Neutrophil (primary cell): ENCODE data around the gene ARL6IP4.

Experiments
- H3K27ac ChIP-seq: fragments of 200-600 bp; sonication (generic); 2 replicates; pipeline ENCODE4 v1.5.1; 2016; ENCODE audit warnings: mild to moderate bottlenecking, moderate library complexity
- H3K27me3 ChIP-seq: fragments of 200-600 bp; sonication (generic); 2 replicates; pipeline ENCODE4 v1.6.0; 2016; ENCODE audit warnings: mild to moderate bottlenecking
- H3K36me3 ChIP-seq: fragments of 200-600 bp; sonication (generic); 2 replicates; pipeline ENCODE4 v1.5.1; 2017
- H3K4me1 ChIP-seq, 2 experiments: fragments of 200-600 bp in 1 of 2; sonication (generic) in 1 of 2; 1 replicate in 1 of 2; 2 replicates in 1 of 2; pipeline versions ENCODE4 v1.5.1 to v1.6.1; 2013 to 2016; ENCODE audit warnings: low read depth in 1 of 2, low read length in 1 of 2, mild to moderate bottlenecking in 1 of 2, moderate library complexity in 1 of 2; ENCODE audit not compliant: control insufficient read depth in 1 of 2, insufficient read depth in 1 of 2
- H3K4me3 ChIP-seq, 2 experiments: fragments of 200-600 bp in 1 of 2; sonication (generic) in 1 of 2; 1 replicate in 1 of 2; 2 replicates in 1 of 2; pipeline ENCODE4 v1.5.1; 2013 to 2016; ENCODE audit warnings: low read depth in 1 of 2, low read length in 1 of 2, mild to moderate bottlenecking in 1 of 2, moderate library complexity in 1 of 2
- H3K9me3 ChIP-seq: fragments of 200-600 bp; sonication (generic); 2 replicates; pipeline ENCODE4 v1.5.1; 2016
- CTCF ChIP-seq: fragments of 200-600 bp; sonication (generic); IDR thresholded peaks from 2 replicates; pipeline ENCODE4 v1.5.1; 2016; ENCODE audit warnings: antibody characterized with exemption

The ARL6IP4 gene

GRCh38 chr12:122965851-122966742, 14.4 kb upstream of the ARL6IP4 start, which contains the start of gene ABCB9:
TSS of gene ABCB9 (minus strand) at chr12:122966463. CDS start at chr12:122960235, 6,228 bp downstream.
- no peaks in the 10 kb centered on the region for H3K27me3 ChIP-seq
- H3K4me3 ChIP-seq, result peak within 1 kb of the TSS; percentile 54 to 59
- peak within 1 kb of the TSS; percentile 12 for H3K27ac ChIP-seq
- H3K4me1 ChIP-seq, result peaks cover 6 to 10% of the 10 kb centered on the region in 2 experiments
- H3K9me3 ChIP-seq, result no peaks in the 10 kb centered on the region
- no peaks in the 10 kb centered on the region for H3K36me3 ChIP-seq
- TF ChIP-seq CTCF, result no peak

GRCh38 chr12:122966743-122967550, 13.5 kb upstream of the ARL6IP4 start:
- H3K4me3 ChIP-seq, result peak overlapping the region in 1 of 2 experiments; percentile 59
- no peaks in the 10 kb centered on the region for H3K36me3 ChIP-seq
- peak overlapping the region; percentile 12 for H3K27ac ChIP-seq
- H3K4me1 ChIP-seq, result peaks cover 6 to 10% of the 10 kb centered on the region in 2 experiments
- H3K27me3 ChIP-seq, result no peaks in the 10 kb centered on the region
- no peak for TF ChIP-seq CTCF
- no peaks in the 10 kb centered on the region for H3K9me3 ChIP-seq

- peaks cover 6 to 10% of the 10 kb centered on the region in 2 experiments for H3K4me1 ChIP-seq
- no peaks in the 10 kb centered on the region for H3K36me3 ChIP-seq
- H3K4me3 ChIP-seq, result no peak overlapping the region
- no peaks in the 10 kb centered on the region for H3K9me3 ChIP-seq
- no peak for TF ChIP-seq CTCF
- H3K27me3 ChIP-seq, result no peaks in the 10 kb centered on the region
- H3K27ac ChIP-seq, result no peak overlapping the region
These were observed 12.4 kb upstream of the ARL6IP4 start for GRCh38 chr12:122968104-122968503.

GRCh38 chr12:122969676-122970075, 10.8 kb upstream of the ARL6IP4 start:
- Histone ChIP-seq H3K4me1 (peaks cover 14 to 18% of the 10 kb centered on the region in 2 experiments), H3K27me3 (no peaks in the 10 kb centered on the region), H3K27ac (no peak overlapping the region), H3K4me3 (no peak overlapping the region), H3K9me3 (no peaks in the 10 kb centered on the region), H3K36me3 (no peaks in the 10 kb centered on the region)
- TF ChIP-seq CTCF, result no peak

- H3K9me3 ChIP-seq, result no peaks in the 10 kb centered on the region
- no peaks in the 10 kb centered on the region for H3K27me3 ChIP-seq
- peak overlapping the region; percentile 85 to 86 for H3K4me3 ChIP-seq
- peaks cover 20% of the 10 kb centered on the region for H3K36me3 ChIP-seq
- peaks cover 24 to 29% of the 10 kb centered on the region in 2 experiments for H3K4me1 ChIP-seq
- TF ChIP-seq CTCF, result no peak
- H3K27ac ChIP-seq, result peak overlapping the region; percentile 98
These were observed 6.1 kb upstream of the ARL6IP4 start for GRCh38 chr12:122974274-122974891.
